ENCODE measurements around the gene BANK1. TPM values are rescaled to one million over a fixed set of nuclear protein-coding genes. Genes with fewer than 3 reads are reported as not detected.

Gene BANK1
- total RNA-seq, 2 donors from 2014 or later, result 4.9 to 12.4 TPM

DNA sequence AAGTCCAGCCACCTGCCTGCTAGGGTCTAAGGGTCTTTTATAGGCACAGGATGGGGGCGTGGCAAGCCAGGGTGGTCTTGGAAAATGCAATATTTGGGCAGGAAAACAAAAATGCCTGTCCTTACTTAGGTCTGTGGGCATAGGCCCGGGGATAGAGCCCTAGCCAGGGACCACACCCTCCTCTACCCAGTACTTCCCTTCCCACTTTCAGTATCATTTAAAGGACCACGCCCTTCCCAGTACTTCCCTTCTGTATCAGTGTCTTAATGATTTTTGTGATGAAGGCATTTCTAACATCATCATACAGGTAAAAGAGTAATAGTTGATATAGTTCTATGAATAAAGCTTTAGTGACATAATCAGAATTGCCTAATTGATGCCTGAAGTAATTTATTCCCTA, 11.4 kb downstream of the BANK1 start:
- DNase-seq (ENCODE audit: low spot score), result no peak
- intact Hi-C loops (cut with DNase I), result no loop called here

- intact Hi-C loops (cut with DNase I), result no loop called here
- DNase-seq (ENCODE audit: low spot score), result no peak
Observed at GRCh38 chr4:101806914-101807313, 16.4 kb downstream of the BANK1 start.

DNA sequence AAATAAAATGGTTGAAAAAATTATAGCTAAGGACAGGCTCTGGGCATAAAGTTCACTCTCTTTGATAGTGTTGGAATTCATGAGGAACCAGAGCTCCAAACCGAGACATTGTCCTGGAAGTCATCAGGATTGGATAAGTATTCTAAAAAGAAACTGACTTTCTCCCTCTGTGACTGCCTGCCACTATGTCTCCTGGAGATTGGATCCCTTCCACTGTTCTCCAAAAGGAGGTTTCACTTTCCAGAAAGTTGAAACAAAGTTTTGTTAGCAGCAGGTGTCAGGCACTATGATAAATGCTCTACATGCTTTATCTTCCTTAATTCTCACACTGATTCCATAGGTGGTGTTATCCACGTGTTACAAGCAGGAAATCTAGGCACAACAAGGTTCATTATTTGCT, 16.8 kb downstream of the BANK1 start:
- intact Hi-C loops (cut with DNase I), result no loop called here
- DNase-seq (ENCODE audit: low spot score), result no peak

DNA sequence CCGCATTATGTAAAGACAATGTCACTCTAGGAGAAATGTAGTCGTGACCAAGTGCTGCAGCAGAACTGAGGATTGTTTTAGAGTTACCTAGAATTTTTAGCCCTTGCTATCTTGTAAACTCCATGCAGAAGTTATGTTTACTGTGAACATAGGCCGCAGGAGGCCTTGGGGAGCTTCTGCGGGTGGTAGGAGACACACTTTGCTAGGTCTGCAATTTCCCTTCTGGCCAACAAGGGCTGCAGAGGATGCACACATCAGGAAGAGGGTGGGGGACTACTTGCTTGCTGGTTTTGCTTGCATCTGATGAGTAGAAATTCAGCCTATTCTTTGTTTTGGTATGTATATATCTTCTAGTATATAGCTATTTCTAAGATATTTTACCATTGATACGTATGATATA, 23.1 kb downstream of the BANK1 start:
- no peak for DNase-seq (ENCODE audit: low spot score)
- intact Hi-C loops (cut with DNase I), result no loop called here

- DNase-seq (ENCODE audit: low spot score), result no peak
- intact Hi-C loops (cut with DNase I), result no loop called here
Observed at GRCh38 chr4:101818362-101818761, 27.8 kb downstream of the BANK1 start.

GRCh38 chr4:101823864-101824263, 33.3 kb downstream of the BANK1 start:
- DNase-seq (ENCODE audit: low spot score), result no peak
- intact Hi-C loops (cut with DNase I), result no loop called here

- intact Hi-C loops (cut with DNase I), result no loop called here
- no peak for DNase-seq (ENCODE audit: low spot score)
Observed at GRCh38 chr4:101824500-101824899, 34.0 kb downstream of the BANK1 start.

DNA sequence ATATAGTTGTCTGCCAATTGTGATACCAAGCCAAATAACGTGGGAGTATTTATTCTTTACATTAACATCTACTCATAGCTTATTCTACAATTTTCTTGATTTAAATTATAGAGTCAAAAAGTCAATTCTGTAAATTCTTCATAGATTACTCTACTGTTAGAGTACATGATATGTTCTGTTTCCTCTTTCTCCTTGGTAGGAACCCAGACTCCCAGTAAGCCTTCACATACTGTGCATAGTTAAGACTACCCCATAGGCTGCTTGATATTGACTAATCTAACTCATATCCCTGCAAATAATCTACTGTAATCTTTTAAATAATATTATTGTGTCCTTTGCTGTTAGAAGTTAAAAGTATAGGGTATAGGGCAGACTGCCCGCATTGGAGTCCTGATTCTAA, 35.4 kb downstream of the BANK1 start:
- no peak for DNase-seq (ENCODE audit: low spot score)
- intact Hi-C loops (cut with DNase I), result no loop called here

GRCh38 chr4:101831816-101832215, 41.3 kb downstream of the BANK1 start:
- intact Hi-C loops (cut with DNase I), result no loop called here
- DNase-seq (ENCODE audit: low spot score), result no peak

DNA sequence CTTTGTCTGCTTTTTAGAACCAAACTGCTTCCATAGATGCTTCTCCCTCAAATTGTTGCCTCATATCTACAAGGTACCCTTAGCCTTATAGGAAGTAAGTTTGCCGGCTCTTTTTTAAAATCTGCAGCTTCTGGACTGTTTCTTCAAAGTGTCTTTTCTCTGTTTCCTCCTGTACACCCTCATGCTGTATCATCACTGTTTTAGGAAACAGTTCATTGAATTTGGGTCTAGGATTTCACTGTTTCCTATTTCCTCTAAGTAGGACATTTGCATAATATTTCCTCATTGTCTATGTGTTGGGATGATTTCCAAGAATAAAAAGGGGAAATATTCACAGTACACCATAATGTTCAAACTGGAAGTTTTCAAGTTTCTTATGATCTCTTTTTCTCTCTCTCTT, 43.0 kb downstream of the BANK1 start:
- intact Hi-C loops (cut with DNase I), result no loop called here

DNA sequence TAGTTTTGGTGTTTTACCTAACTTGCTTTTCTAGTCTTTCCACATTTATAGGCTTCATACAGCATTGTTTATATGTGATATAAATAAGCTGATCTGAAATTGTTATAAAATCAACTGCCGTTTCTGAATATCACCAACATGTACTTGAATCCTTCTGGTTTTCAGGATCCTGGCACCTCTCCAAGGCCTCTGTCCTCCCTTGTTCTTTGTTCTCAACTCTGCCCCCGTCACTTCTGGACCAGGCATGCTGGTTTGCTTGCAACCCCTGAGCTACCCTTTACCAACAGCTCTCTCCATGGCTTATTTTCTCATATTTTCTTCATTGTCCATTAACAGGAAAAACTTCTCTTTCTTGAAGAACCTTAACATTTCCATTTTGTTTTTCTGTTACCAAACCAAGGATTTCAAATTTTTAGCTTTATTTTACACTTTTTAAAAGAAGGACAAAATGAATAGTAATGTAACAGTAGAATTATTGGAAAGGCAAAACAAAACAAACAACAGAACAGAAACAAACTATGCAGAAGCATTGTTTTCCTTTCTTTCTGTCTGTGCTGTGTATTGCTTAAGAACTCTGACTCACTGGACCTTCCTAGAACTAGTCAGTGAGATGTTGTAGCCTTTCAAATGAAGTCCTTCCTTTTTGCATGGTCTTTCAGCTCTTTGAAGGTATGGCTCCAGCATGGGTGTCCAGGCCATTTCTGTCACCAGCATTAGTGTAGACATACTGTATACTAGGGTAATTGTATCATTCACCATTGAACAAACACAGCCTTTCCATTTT, 44.8 kb downstream of the BANK1 start:
- no peak for DNase-seq (ENCODE audit: low spot score)
- intact Hi-C loops (cut with DNase I), result no loop called here

More for the DNA sequence above, 43.0 kb downstream of the BANK1 start:
- no peak for DNase-seq (ENCODE audit: low spot score)

- intact Hi-C loops (cut with DNase I), result no loop called here
- DNase-seq (ENCODE audit: low spot score), result no peak
Observed at GRCh38 chr4:101843054-101843453, 52.5 kb downstream of the BANK1 start.

- intact Hi-C loops (cut with DNase I), result no loop called here
- DNase-seq (ENCODE audit: low spot score), result no peak
Observed at GRCh38 chr4:101846550-101846949, 56.0 kb downstream of the BANK1 start.

- intact Hi-C loops (cut with DNase I), result loop anchor here in 1 of 2 donors (10.0 kb wide), 1 partner anchor 326 kb away; no protein-coding TSS in a partner anchor
- DNase-seq (ENCODE audit: low spot score), result no peak
Observed at GRCh38 chr4:101850698-101851097, 60.2 kb downstream of the BANK1 start.

GRCh38 chr4:101851672-101852071, 61.1 kb downstream of the BANK1 start:
- no peak for DNase-seq (ENCODE audit: low spot score)
- intact Hi-C loops (cut with DNase I), result loop anchor here in 1 of 2 donors (10.0 kb wide), 1 partner anchor 327 kb away; no protein-coding TSS in a partner anchor

DNA sequence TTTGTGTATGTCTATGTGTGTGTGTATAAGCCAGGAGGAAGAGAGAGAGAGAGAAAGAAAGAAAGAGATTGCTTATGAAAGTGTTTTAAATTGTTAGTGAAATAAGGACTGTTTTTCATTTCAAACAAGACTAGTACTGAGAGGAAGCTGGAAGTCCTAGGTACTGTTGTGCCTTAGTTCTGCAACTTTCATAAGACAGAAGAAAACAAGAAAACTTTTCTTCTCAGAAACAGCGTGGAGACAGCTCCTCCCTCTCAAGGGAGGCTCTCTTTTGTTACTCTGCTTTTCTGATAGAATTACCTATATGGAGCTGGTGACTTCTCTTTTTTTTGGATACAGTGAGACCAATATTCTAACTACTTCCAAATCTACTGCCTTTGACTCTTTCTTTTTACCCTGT, 62.5 kb downstream of the BANK1 start:
- intact Hi-C loops (cut with DNase I), result loop anchor here in 1 of 2 donors (10.0 kb wide), 1 partner anchor 328 kb away; no protein-coding TSS in a partner anchor
- DNase-seq (ENCODE audit: low spot score), result no peak

DNA sequence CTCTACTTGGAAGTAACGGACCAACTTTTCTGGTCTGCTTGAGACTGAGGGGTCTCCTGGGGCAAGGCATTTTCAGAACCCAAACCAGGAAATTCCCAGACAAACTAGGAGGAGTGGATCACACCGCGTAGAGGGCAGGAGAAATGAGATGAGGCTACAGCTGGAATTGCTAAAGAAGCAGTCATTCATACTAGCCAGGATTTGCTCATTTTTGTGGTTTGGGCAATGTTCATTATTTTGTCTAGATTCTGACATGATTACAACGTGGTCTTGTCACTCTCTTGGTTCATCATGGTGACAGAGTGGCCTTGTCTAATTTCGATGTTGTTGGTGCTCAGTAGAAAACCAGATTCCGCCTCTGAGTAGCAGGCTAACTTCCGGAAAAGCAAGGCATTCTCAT, 63.2 kb downstream of the BANK1 start:
- intact Hi-C loops (cut with DNase I), result loop anchor here in 1 of 2 donors (10.0 kb wide), 1 partner anchor 329 kb away; no protein-coding TSS in a partner anchor
- DNase-seq (ENCODE audit: low spot score), result no peak

- intact Hi-C loops (cut with DNase I), result loop anchor here in 1 of 2 donors (10.0 kb wide), 1 partner anchor 330 kb away; no protein-coding TSS in a partner anchor
- no peak for DNase-seq (ENCODE audit: low spot score)
Observed at GRCh38 chr4:101855239-101855638, 64.7 kb downstream of the BANK1 start.

DNA sequence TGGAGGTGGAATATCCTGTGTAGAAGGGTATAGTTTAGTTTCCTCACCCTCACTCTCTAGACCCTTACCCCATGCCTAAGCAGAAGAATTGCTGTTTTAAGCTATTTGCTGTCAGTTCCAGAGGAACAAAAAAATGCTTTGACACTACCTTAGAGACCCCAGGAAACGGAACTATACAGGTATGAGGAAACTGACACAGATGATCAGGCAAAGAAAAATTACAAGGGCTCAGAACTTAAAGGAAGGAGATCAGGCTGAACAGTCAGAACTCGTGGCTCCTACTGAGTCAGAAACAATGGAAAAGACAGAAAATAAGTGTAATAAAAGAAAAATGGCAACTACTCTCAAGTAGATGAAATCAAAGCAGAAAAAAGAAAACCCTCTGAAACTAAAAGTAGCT, 65.6 kb downstream of the BANK1 start:
- intact Hi-C loops (cut with DNase I), result loop anchor here in 1 of 2 donors (10.0 kb wide), 1 partner anchor 331 kb away; no protein-coding TSS in a partner anchor
- DNase-seq (ENCODE audit: low spot score), result no peak

DNA sequence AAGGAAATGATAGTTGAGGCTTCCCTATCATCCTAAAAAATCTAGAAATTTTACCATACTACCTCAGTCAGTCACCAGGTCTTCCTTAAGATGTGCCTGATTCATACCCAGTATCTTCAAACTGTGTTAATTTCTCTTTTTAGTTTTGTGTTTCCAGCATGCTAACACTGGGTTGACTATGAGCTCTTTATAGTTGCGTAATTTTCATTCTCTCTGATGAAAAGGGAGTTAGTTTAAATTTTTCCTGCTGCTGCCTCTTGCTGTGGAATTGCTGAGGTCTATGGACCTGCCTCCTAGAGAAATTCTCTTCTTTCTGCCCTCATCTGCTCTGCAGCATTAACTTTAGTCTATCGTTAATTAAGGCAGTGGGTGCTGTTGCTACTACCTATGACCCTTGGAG, 66.6 kb downstream of the BANK1 start:
- no peak for DNase-seq (ENCODE audit: low spot score)
- intact Hi-C loops (cut with DNase I), result loop anchor here in 1 of 2 donors (10.0 kb wide), 1 partner anchor 332 kb away; no protein-coding TSS in a partner anchor

GRCh38 chr4:101858641-101859040, 68.1 kb downstream of the BANK1 start:
- intact Hi-C loops (cut with DNase I), result loop anchor here in 1 of 2 donors (10.0 kb wide), 1 partner anchor 334 kb away; no protein-coding TSS in a partner anchor

More at GRCh38 chr4:101858641-101859040, 68.1 kb downstream of the BANK1 start:
- DNase-seq (ENCODE audit: low spot score), result no peak

All from posterior vena cava (tissue), 2 donors.